GM12872 (cell line): ENCODE results near the gene TRABD.

Source experiments
- TF ChIP-seq, protein P1 (sequence below): IDR thresholded peaks from 3 replicates; pipeline ENCODE4 v1.5.1; 2011; ENCODE audit warnings: low read depth, mild to moderate bottlenecking, low read length, moderate library complexity; ENCODE audit not compliant: insufficient read depth

The TRABD gene

DNA sequence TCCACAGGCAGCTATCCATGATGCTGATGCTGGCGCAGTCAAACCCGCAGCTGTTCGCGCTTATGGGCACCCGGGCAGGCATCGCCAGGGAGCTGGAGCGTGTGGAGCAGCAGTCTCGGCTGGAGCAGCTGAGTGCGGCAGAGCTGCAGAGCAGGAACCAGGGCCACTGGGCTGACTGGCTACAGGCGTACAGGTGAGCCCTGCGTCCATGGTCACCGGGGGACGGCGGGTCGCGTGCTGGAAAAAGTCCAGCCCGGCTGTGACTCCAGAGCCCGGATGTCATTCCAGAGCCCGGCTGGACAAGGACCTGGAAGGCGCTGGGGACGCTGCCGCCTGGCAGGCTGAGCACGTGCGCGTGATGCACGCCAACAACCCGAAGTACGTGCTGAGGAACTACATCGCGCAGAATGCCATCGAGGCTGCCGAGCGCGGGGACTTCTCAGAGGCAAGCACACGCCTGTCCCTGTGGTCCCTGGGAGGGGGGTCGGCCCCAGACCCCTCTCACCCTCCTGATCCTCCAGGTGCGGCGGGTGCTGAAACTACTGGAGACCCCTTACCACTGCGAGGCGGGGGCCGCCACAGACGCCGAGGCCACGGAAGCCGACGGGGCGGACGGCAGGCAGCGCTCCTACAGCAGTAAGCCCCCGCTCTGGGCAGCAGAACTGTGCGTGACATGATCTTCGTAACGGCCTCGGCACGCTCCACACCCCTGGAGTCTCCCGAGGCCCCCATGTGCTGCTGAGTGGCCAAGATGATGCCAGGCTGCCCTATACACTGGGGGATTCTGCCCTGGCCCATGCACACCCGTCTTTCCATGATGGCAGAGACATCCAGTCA, 31.2 kb downstream of the TRABD start:
- TF ChIP-seq, protein P1, sequence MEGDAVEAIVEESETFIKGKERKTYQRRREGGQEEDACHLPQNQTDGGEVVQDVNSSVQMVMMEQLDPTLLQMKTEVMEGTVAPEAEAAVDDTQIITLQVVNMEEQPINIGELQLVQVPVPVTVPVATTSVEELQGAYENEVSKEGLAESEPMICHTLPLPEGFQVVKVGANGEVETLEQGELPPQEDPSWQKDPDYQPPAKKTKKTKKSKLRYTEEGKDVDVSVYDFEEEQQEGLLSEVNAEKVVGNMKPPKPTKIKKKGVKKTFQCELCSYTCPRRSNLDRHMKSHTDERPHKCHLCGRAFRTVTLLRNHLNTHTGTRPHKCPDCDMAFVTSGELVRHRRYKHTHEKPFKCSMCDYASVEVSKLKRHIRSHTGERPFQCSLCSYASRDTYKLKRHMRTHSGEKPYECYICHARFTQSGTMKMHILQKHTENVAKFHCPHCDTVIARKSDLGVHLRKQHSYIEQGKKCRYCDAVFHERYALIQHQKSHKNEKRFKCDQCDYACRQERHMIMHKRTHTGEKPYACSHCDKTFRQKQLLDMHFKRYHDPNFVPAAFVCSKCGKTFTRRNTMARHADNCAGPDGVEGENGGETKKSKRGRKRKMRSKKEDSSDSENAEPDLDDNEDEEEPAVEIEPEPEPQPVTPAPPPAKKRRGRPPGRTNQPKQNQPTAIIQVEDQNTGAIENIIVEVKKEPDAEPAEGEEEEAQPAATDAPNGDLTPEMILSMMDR: no peak

DNA sequence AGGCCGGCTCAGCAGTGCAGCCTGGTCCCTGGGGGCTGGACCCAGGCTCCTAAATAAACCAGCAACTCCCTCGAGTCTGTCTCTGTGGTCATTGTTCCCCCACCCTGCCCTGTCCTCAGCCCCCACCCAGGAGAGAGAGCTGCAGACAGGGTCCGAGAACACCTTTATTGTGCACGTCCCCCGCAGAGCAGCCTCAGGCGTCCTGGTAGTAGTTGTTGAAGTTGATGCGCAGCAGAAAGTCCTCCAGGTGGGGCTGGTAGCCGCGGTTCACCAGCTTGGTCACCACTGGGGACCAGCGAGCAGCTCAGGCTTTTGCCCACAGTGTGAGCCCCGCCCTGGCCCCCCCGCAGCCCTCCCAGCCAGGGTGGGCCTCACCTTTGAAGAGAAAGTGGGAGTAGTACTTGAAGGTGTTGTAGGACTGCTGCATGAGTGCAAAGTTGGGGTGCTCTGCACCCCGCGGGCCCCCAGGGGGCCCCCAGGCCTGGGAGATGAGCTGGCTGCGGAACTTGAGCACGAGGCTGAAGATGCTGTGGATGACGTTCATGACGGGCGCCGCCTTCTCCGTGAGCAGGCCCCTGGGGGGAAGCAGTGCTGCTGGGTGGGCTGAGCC, 31.9 kb downstream of the TRABD start:
- TF ChIP-seq, protein P1: no peak

DNA sequence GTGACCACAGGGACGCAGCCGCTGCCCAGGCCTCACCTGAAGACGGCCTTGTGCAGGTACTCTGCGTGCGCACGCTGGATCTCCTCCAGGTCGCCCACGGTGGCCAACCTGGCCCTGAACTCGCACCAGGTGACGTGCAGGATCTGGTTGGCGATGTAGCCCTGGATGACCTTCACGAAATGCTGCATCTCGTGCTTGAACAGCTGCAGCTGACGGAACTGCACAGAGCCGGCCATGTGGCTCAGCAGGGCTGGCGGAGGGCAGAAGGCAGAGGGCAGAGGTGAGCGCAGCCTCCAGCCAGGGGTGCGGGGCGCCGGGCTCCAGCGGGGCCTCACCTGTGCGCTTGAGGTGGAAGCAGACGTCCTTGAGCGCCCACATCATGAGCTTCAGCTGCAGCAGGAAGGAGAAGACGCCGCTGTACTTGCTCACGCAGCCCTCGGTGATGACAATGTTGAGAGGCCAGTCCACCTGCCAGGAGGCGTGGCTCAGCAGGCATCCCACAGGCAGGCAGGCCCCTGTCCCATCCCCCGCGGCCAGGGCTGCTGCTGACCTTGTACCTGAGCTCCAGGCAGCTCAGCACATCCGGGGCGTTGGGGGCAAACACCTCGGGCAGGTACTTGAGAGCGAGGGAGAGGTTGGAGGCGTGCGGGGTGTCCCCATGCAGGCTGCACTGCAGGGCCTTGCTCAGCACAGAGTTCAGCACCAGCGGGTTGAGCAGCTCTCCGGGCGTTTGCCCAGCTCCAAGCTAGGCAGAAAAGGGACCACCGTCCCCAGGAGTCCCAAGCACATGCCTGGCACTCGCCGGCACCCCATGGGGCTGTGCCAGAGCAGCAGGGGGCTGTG, 32.7 kb downstream of the TRABD start:
- TF ChIP-seq, protein P1: no peak

DNA sequence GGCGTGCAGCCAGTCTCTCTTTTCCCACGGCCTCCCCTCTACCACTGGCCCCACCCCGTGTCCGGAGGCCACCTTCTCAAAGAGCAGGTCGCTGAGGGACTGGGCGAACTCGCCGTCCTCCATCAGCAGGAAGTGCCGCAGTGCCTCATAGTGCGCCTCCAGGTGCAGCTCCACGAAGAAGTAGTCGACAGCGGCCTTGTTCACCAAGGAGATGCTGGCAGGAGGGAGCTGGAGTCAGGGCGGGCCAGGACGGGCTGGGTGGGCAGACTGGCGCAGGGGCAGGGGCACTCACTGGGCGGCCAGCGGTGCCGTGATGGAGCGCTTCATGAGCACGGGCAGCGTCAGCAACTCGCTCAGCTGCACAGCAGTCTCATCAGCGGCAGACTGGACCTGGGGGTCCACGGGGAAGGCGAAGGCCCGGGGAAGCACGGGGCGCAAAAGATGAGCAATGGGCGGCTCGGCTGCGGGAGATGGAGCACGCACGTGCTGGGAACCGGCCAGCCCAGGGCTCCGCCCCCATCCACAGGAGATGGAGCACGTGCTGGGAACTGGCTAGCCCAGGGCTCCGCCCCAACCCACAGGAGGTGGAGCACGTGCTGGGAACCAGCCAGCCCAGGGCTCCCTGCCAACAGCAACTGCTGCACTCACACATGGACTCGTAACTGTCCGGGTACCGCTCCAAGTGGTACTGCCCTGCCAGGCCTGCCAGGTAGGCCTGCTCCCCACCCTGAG, 33.4 kb downstream of the TRABD start:
- TF ChIP-seq, protein P1: no peak

DNA sequence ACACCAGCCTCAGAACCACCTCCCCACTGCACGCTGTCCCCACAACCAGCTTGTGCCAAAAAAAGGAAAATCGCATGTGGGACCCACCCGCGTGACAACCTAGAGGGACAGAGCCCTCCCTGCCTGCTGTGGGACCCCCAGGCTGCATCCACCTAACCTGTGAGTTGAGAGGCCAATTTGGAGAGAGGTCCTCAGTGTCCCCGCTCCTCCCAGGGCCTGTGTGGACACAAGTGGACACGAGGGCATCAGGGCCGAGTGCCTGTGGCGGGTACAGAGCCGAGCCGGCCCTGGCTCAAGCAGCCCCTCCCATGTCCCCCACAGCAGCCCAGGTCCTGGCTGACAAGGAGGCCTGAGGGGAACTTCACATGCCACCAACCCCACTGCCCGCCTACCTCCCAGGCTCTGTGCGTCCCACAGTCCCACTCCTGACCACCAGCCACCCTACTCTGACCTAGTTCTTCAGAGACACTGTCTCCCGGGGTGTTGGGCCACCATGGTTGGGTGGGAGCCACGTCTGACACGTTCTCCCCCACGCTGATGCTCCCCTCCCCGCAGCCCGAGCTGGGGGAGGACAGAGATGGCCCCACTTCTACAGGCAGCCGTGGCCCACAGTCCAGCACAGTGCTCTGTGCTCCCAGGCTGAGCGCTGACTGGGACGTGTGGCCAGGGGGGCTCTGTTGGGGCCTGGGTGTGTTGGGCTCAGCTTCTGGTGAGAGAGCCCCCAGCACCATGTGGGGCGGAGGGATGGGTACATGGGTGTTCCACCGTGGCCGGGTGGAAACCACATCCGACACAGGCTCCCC, 34.3 kb downstream of the TRABD start:
- TF ChIP-seq, protein P1: no peak

DNA sequence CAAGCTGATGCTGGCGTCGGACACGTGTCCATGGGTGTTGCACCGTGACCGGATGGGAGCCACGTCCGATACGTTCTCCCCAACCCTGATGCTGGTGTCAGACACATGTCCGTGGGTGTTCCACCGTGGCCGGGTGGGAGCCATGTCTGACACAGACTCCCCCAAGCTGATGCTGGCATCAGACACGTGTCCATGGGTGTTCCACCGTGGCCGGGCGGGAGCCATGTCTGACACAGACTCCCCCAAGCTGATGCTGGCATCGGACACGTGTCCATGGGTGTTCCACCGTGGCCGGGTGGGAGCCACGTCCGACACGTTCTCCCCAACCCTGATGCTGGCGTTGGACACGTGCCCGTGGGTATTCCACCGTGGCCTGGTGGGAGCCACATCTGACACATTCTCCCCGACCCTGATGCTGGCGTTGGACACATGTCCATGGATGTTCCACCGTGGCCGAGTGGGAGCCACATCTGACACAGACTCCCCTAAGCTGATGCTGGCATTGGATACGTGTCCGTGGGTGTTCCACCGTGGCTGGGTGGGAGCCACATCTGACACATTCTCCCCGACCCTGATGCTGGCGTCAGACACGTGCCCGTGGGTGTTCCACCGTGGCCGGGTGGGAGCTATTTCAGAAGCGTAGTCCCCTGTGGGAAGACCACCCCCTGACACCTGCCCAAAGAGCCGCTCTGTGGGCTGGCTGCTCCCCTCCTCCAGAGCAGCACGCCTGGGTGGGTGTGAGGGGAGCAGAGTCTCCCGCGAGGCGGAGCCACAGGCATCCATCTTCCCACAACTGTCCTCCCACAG, 35.1 kb downstream of the TRABD start:
- TF ChIP-seq, protein P1: no peak
